ENCODE data around the gene CIB1. TPM values are rescaled to one million over a fixed set of nuclear protein-coding genes. Genes with fewer than 3 reads are reported as not detected.

CIB1 gene
- total RNA-seq, 6 experiments from 2014 or later: 43.4 to 83.0 (median 51.0) TPM

- Histone ChIP-seq H3K27ac (no peak overlapping the region), H3K27me3 (no peaks in the 10 kb centered on the region), H3K4me3 (no peak overlapping the region), H3K4me1 (peaks cover 0 to 11% (median 0%) of the 10 kb centered on the region in 4 donors), H3K9me3 (no peaks in the 10 kb centered on the region), H3K36me3 (peaks cover 6 to 61% (median 29%) of the 10 kb centered on the region in 4 donors)
- TF ChIP-seq POLR2A (IDR thresholded peaks at IDR 0.05) (no peak), CTCF (IDR thresholded peaks at IDR 0.05) (no peak)
- ATAC-seq (no peak), DNase-seq (no peak)
- WGBS (ENCODE audit: insufficient coverage, low coverage, low lambda C conversion rate, missing lambda C conversion rate): 63% methylated on average over 2 of the region's 2 CpGs
- intact Hi-C loops (cut with DNase I): loop anchor here in 1 of 2 donors (10.0 kb wide), 1 partner anchor 78 kb away; no protein-coding TSS in a partner anchor
These were observed 11.2 kb downstream of the CIB1 start for GRCh38 chr15:90222547-90222946.

- no peaks in the 10 kb centered on the region for H3K27me3 ChIP-seq
- ATAC-seq (peak; percentile 85 to 97 (median 92)), DNase-seq (peak; percentile 77 to 88 (median 87))
- 35% methylated on average over 4 of the region's 14 CpGs for WGBS (ENCODE audit: insufficient coverage, low coverage, low lambda C conversion rate, missing lambda C conversion rate)
- peaks cover 0 to 11% (median 0%) of the 10 kb centered on the region in 4 donors for H3K4me1 ChIP-seq
- H3K27ac ChIP-seq: peak overlapping the region in 2 of 3 donors; percentile 50 to 63
- H3K36me3 ChIP-seq: peaks cover 4 to 52% (median 25%) of the 10 kb centered on the region in 4 donors
- TF ChIP-seq CTCF (IDR thresholded peaks at IDR 0.05) (peak; percentile 65 to 88 (median 79)), POLR2A (IDR thresholded peaks at IDR 0.05) (no peak)
- intact Hi-C loops (cut with DNase I): loop anchor here in 1 of 2 donors (10.0 kb wide), 1 partner anchor 77 kb away; no protein-coding TSS in a partner anchor
- H3K4me3 ChIP-seq: no peak overlapping the region
- H3K9me3 ChIP-seq: no peaks in the 10 kb centered on the region
These were observed 12.4 kb downstream of the CIB1 start for GRCh38 chr15:90221246-90221900.

GRCh38 chr15:90219421-90220141 is 14.2 kb downstream of the CIB1 start:
- peak; percentile 53 to 63 (median 56) for ATAC-seq
- TF ChIP-seq CTCF (IDR thresholded peaks at IDR 0.05): peak; percentile 51 to 63 (median 57)
- TF ChIP-seq POLR2A (IDR thresholded peaks at IDR 0.05): no peak
- peaks cover 0 to 11% (median 0%) of the 10 kb centered on the region in 4 donors for H3K4me1 ChIP-seq
- H3K27me3 ChIP-seq: no peaks in the 10 kb centered on the region
- H3K9me3 ChIP-seq: no peaks in the 10 kb centered on the region
- intact Hi-C loops (cut with DNase I): loop anchor here (10.0 kb wide), 2 partner anchors 55 to 75 kb away; no protein-coding TSS in a partner anchor
- H3K27ac ChIP-seq: no peak overlapping the region
- 40% methylated on average over 2 of the region's 17 CpGs for WGBS (ENCODE audit: insufficient coverage, low coverage, low lambda C conversion rate, missing lambda C conversion rate)
- peak in 1 of 3 donors; percentile 42 for DNase-seq
- H3K36me3 ChIP-seq: peaks cover 4 to 34% (median 15%) of the 10 kb centered on the region in 4 donors
- H3K4me3 ChIP-seq: no peak overlapping the region

GRCh38 chr15:90217671-90218394 is 15.9 kb downstream of the CIB1 start:
- Histone ChIP-seq H3K9me3 (no peaks in the 10 kb centered on the region), H3K36me3 (peaks cover 0 to 18% (median 2%) of the 10 kb centered on the region in 4 donors), H3K27ac (no peak overlapping the region), H3K27me3 (no peaks in the 10 kb centered on the region), H3K4me1 (peaks cover 0 to 23% (median 3%) of the 10 kb centered on the region in 4 donors), H3K4me3 (no peak overlapping the region)
- TF ChIP-seq POLR2A (IDR thresholded peaks at IDR 0.05): no peak
- TF ChIP-seq CTCF (IDR thresholded peaks at IDR 0.05): no peak
- DNase-seq: no peak
- 76% methylated on average over 7 of the region's 9 CpGs for WGBS (ENCODE audit: insufficient coverage, low coverage, low lambda C conversion rate, missing lambda C conversion rate)
- no peak for ATAC-seq
- intact Hi-C loops (cut with DNase I): loop anchor here (10.0 kb wide), 1 partner anchor 53 kb away; no protein-coding TSS in a partner anchor

All from right lobe of liver (tissue), 6 donors.